HG03060 (cell line): Measurements from ENCODE around the gene RITA1.
A peak's percentile ranks its signal among the peaks of the same experiment; 100 is the strongest.

ENCODE experiments used
- ATAC-seq: cut with Tn5 transposase; IDR thresholded peaks from one replicate; pipeline ENCODE4 v1.9.1; 2021; ENCODE audit warnings: low read depth, moderate number of reproducible peaks; ENCODE audit not compliant: unreplicated experiment

RITA1 gene

GRCh38 chr12:113226696-113227568 is 41.4 kb downstream of the RITA1 start:
- ATAC-seq = no peak

- no peak for ATAC-seq
These were observed 42.3 kb downstream of the RITA1 start for GRCh38 chr12:113227686-113228391.

- ATAC-seq = no peak
These were observed 43.0 kb downstream of the RITA1 start for GRCh38 chr12:113228394-113229028.

GRCh38 chr12:113230315-113231234 is 45.1 kb downstream of the RITA1 start:
- no peak for ATAC-seq

GRCh38 chr12:113231235-113232088 is 45.9 kb downstream of the RITA1 start:
- no peak for ATAC-seq

- ATAC-seq = no peak
These were observed 46.7 kb downstream of the RITA1 start for GRCh38 chr12:113232089-113232839.

- peak; percentile 41 for ATAC-seq
These were observed 47.5 kb downstream of the RITA1 start for GRCh38 chr12:113232840-113233585.

- ATAC-seq = no peak
These were observed 48.4 kb downstream of the RITA1 start for GRCh38 chr12:113233967-113234366.

- ATAC-seq = no peak
These were observed 49.0 kb downstream of the RITA1 start for GRCh38 chr12:113234483-113234882.

GRCh38 chr12:113235976-113236375 is 50.5 kb downstream of the RITA1 start:
- ATAC-seq = no peak

- no peak for ATAC-seq
These were observed 51.2 kb downstream of the RITA1 start for GRCh38 chr12:113236539-113237399.

GRCh38 chr12:113237748-113238147 is 52.2 kb downstream of the RITA1 start:
- no peak for ATAC-seq

- ATAC-seq = no peak
These were observed 52.8 kb downstream of the RITA1 start for GRCh38 chr12:113238309-113238708.

- ATAC-seq = no peak
These were observed 53.8 kb downstream of the RITA1 start for GRCh38 chr12:113239288-113239771.

- ATAC-seq = no peak
These were observed 54.4 kb downstream of the RITA1 start for GRCh38 chr12:113239811-113240331.

GRCh38 chr12:113240395-113240794 is 54.9 kb downstream of the RITA1 start:
- no peak for ATAC-seq
